ENCODE results near the gene PRSS22. TPM values are rescaled to one million over a fixed set of nuclear protein-coding genes. Genes with fewer than 3 reads are reported as not detected.

The PRSS22 gene
- total RNA-seq, 3 donors from 2014 or later = 13.6 to 18.7 TPM; not detected in 1

DNA sequence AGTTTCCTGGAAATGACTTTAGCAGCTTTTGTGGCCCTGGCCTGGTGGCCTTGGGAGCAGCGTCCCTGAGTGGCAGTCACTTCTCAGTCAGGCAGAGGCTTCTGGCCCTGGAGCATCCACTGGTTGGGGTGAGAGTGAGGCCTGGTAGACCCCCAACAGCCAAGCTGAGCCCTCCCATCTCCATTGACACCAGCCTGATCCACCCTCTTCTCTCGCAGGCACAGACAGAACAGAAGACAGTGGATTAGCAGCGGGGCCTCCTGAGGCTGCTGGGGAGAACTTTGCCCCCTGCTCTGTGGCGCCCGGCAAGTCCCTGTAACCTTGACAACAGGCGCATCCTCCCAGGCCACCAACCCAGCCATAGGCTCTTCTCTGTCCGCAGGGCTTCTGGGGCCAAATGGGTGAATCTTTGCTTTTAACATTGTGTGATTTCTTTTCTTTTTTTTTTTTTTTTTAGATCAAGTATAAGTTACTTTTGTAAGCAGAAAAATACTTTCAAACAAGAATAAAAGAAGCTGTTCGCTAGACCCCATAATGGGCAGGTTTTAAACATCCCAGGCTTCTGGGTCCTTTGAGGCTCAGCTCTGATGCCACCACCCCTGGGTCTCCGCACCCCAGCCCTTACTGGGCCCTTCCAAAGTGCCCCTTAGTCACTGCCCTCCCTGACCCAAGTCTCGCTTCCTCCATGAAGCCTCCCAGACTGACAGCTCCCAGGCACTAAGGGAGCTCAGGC is 41.0 kb upstream of the PRSS22 start:
- Histone ChIP-seq H3K27ac (no peak overlapping the region), H3K9me3 (no peaks in the 10 kb centered on the region), H3K4me3 (no peak overlapping the region), H3K36me3 (no peaks in the 10 kb centered on the region), H3K4me1 (no peaks in the 10 kb centered on the region), H3K27me3 (no peaks in the 10 kb centered on the region)
- no peak for TF ChIP-seq POLR2A (IDR thresholded peaks at IDR 0.05)
- no peak for TF ChIP-seq POLR2AphosphoS5 (IDR thresholded peaks at IDR 0.05)
- TF ChIP-seq, protein P1, sequence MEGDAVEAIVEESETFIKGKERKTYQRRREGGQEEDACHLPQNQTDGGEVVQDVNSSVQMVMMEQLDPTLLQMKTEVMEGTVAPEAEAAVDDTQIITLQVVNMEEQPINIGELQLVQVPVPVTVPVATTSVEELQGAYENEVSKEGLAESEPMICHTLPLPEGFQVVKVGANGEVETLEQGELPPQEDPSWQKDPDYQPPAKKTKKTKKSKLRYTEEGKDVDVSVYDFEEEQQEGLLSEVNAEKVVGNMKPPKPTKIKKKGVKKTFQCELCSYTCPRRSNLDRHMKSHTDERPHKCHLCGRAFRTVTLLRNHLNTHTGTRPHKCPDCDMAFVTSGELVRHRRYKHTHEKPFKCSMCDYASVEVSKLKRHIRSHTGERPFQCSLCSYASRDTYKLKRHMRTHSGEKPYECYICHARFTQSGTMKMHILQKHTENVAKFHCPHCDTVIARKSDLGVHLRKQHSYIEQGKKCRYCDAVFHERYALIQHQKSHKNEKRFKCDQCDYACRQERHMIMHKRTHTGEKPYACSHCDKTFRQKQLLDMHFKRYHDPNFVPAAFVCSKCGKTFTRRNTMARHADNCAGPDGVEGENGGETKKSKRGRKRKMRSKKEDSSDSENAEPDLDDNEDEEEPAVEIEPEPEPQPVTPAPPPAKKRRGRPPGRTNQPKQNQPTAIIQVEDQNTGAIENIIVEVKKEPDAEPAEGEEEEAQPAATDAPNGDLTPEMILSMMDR (IDR thresholded peaks at IDR 0.05) = no peak
- intact Hi-C loops (cut with DNase I; ENCODE audit: low total_unique reads) = no loop called here
- DNase-seq (ENCODE audit: low spot score in 2 of 2) = no peak

DNA sequence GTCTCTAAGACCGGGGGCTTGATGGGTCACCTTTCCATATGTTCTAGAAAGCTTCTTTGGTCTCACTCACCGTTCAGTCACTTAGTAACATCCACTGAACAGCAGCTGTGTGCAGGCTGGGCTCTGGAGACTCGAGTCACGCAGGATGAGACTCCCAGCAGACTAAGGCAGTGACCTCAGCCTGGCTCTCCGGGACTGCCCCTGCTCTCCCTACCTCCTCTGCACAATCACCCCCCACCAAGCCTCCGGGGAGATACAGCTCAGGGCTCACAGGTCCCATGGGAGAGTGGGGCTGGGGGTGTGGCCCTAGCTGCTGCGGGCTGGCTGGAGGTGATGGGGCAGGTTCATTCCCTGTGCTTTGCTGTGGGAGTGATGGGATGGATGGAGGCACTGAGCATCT is 39.1 kb upstream of the PRSS22 start:
- Histone ChIP-seq H3K4me3 (no peak overlapping the region), H3K27ac (no peak overlapping the region), H3K4me1 (no peaks in the 10 kb centered on the region), H3K9me3 (no peaks in the 10 kb centered on the region), H3K27me3 (no peaks in the 10 kb centered on the region), H3K36me3 (no peaks in the 10 kb centered on the region)
- intact Hi-C loops (cut with DNase I; ENCODE audit: low total_unique reads) = no loop called here
- no peak for TF ChIP-seq POLR2A (IDR thresholded peaks at IDR 0.05)
- TF ChIP-seq POLR2AphosphoS5 (IDR thresholded peaks at IDR 0.05) = no peak
- TF ChIP-seq, protein P1 (IDR thresholded peaks at IDR 0.05) = no peak
- no peak for DNase-seq (ENCODE audit: low spot score in 2 of 2)

DNA sequence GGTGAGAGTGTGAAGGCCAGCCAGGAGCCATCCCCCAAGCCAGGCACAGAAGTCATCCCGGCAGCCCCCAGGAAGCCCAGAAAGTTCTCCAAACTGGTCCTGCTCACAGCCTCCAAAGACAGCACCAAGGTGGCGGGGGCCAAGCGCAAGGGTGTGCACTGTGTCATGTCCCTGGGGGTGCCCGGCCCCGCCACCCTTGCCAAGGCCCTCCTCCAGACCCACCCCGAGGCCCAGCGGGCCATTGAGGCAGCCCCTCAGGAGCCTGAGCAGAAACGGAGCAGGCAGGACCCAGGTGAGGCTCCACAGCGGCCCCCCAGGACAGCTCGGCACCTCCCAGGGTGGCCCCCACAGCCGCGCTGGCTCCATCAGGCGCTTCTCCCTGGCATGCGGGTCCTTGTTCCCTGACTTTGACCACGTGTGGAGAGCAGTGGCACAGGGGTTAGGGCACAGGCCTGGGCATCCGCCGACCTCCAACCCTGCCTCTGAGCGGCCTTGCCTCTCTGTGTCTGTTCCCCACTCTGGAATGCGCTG is 38.6 kb upstream of the PRSS22 start:
- no peaks in the 10 kb centered on the region for H3K27me3 ChIP-seq
- H3K36me3 ChIP-seq = no peaks in the 10 kb centered on the region
- no peak for TF ChIP-seq POLR2AphosphoS5 (IDR thresholded peaks at IDR 0.05)
- TF ChIP-seq POLR2A (IDR thresholded peaks at IDR 0.05) = no peak
- TF ChIP-seq, protein P1 (IDR thresholded peaks at IDR 0.05) = no peak
- no peaks in the 10 kb centered on the region for H3K4me1 ChIP-seq
- H3K4me3 ChIP-seq = no peak overlapping the region
- intact Hi-C loops (cut with DNase I; ENCODE audit: low total_unique reads) = no loop called here
- DNase-seq (ENCODE audit: low spot score in 2 of 2) = no peak
- H3K9me3 ChIP-seq = no peaks in the 10 kb centered on the region
- no peak overlapping the region for H3K27ac ChIP-seq

DNA sequence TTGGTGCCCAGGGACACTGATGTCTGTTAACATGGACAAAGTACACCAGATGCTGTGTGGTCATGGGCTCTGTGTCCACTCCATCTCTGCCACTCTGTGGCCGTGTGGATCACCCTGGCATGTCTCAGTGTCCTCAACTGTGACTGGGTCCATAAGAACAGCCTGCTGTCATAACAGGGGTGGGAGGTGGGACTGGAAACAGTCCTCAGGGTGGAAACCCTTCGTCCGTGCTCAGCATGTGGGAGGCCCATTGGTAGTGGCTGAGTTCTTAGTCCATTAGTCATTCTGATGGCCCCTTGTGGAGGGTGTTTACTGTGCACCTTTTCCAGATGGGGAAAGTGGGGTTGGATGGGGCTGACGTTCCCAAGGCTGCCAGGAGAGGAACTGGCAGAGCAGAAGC is 37.8 kb upstream of the PRSS22 start:
- Histone ChIP-seq H3K36me3 (no peaks in the 10 kb centered on the region), H3K4me3 (no peak overlapping the region), H3K9me3 (no peaks in the 10 kb centered on the region), H3K4me1 (no peaks in the 10 kb centered on the region), H3K27me3 (no peaks in the 10 kb centered on the region), H3K27ac (no peak overlapping the region)
- DNase-seq (ENCODE audit: low spot score in 2 of 2) = no peak
- intact Hi-C loops (cut with DNase I; ENCODE audit: low total_unique reads) = no loop called here
- TF ChIP-seq, protein P1 (IDR thresholded peaks at IDR 0.05) = no peak
- TF ChIP-seq POLR2AphosphoS5 (IDR thresholded peaks at IDR 0.05) (no peak), POLR2A (IDR thresholded peaks at IDR 0.05) (no peak)

DNA sequence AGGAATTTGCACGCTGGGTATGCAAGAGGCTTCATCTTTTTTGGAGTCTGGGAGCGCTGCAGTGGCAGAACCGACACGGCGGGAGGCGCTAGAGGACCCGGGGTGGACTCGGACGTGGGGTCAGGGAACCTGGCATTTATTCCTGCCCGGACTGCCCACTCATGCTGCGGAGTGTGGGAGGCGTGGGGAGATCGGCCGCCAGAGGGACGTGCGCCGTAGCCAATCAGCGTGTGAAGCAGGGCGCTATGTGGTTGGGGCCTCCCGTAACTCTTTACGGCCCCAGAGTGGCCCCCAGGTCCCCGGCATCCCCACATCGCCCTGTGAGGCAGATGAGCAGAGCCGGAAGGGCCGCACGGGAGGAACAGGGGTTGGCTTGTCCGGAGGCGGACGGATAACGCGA is 36.3 kb upstream of the PRSS22 start:
- no peaks in the 10 kb centered on the region for H3K36me3 ChIP-seq
- intact Hi-C loops (cut with DNase I; ENCODE audit: low total_unique reads) = no loop called here

More for the DNA sequence above, 36.3 kb upstream of the PRSS22 start:
- Histone ChIP-seq H3K27ac (no peak overlapping the region), H3K9me3 (no peaks in the 10 kb centered on the region), H3K27me3 (no peaks in the 10 kb centered on the region), H3K4me1 (no peaks in the 10 kb centered on the region), H3K4me3 (no peak overlapping the region)
- DNase-seq (ENCODE audit: low spot score in 2 of 2) = no peak
- TF ChIP-seq, protein P1 (IDR thresholded peaks at IDR 0.05) = no peak
- TF ChIP-seq POLR2AphosphoS5 (IDR thresholded peaks at IDR 0.05) = no peak
- TF ChIP-seq POLR2A (IDR thresholded peaks at IDR 0.05) = no peak

Measured in breast epithelium (tissue), 4 donors.